GM10266 (cell line): ENCODE measurements around the gene NCBP1.
"Not testable (repeated sequence)": the region's sequence is repeated elsewhere in the genome, so short reads cannot be mapped to it uniquely, and the experiment has no call there.

Source experiments
- DNase-seq: peaks from one replicate; pipeline ENCODE4 v3.0.0; 2012; ENCODE audit errors: extremely low spot score
- TF ChIP-seq, protein P1 (sequence below): IDR thresholded peaks from 2 replicates; pipeline ENCODE4 v1.5.1; 2012; ENCODE audit warnings: mild to moderate bottlenecking, low read depth; ENCODE audit not compliant: control insufficient read depth, insufficient read depth; ENCODE audit errors: missing control alignments

The NCBP1 gene

DNA sequence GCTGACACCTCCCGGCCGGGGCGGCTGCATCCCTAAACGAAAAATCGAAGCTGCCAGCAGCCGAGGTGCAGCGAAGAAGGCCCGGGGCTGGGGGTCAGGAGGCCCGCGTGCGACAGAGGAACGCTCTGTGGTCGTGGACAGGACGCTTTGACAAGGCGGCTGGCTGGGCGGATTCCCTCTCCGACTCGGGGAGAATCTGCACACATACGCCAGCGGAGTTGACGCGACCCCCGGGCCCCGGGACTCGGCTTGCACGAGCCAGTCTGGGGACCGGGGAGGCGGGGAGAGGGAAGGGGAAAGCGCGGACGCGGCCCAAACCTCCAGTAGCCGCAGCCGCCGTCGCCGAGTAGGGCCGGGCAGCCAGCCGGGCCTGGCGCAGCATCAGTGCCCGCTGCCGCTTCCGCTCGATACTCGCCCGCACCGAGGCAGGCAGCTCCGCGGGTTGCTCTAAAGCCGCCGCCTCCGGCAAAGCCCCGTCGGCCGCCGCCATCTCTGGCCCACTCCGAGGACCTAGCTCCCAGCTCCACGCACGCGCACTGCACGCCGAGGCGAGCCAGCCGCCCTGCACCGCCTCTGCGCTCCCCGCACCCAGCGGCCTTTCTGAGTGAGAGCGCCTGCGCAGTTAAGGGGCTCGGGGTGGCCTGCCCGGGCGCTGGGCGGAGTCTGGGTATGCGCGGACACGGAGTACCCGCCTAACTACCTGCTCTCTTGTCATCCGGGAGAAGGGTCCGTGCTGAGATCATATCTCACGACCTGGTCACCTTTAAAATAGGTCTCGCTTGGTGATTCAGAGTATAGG, 63.4 kb downstream of the NCBP1 start, which contains the start of gene XPA:
XPA (minus strand) TSS at position 538 of the 799 bp plus-strand sequence; CDS start at position 490, 48 bp downstream.
- peak; percentile 96 for DNase-seq
- TF ChIP-seq, protein P1, sequence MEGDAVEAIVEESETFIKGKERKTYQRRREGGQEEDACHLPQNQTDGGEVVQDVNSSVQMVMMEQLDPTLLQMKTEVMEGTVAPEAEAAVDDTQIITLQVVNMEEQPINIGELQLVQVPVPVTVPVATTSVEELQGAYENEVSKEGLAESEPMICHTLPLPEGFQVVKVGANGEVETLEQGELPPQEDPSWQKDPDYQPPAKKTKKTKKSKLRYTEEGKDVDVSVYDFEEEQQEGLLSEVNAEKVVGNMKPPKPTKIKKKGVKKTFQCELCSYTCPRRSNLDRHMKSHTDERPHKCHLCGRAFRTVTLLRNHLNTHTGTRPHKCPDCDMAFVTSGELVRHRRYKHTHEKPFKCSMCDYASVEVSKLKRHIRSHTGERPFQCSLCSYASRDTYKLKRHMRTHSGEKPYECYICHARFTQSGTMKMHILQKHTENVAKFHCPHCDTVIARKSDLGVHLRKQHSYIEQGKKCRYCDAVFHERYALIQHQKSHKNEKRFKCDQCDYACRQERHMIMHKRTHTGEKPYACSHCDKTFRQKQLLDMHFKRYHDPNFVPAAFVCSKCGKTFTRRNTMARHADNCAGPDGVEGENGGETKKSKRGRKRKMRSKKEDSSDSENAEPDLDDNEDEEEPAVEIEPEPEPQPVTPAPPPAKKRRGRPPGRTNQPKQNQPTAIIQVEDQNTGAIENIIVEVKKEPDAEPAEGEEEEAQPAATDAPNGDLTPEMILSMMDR, result peak; percentile 2

DNA sequence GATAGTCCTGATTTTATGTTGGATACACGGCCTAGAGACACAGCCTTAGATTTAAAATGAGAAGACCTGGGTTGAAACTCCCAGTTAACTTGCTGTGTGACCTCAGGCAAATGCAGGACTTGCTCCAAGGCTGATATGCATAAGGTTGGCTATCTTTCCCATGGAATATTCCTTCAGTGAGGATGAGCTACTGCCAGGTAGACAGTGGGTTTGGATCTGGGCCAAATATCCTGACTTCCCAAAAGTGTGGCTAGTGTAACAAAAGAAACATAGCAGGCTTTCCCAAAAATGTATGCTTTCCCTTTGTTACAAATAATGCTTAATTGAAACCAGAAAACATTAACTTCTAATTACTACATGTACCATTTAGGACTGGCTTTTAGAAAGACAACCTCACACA, 64.2 kb downstream of the NCBP1 start:
- TF ChIP-seq, protein P1, result no peak
- DNase-seq, result no peak

DNA sequence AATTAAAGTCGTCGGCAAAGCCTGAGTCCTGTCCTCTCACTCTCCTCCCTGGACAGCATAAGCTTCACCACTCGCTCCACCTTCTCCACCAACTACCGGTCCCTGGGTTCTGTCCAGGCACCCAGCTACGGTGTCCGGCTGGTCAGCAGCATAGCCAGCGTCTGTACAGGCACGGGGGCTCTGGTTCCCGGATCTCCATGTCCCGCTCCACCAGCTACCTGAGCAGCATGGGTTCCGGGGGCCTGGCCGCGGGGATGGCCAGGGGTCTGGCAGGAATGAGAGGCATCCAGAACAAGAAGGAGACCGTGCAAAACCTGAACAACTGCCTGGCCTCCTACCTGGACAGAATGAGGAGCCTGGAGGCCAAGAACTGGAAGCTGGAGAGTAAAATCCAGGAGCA, 65.2 kb downstream of the NCBP1 start:
- no peak for DNase-seq
- TF ChIP-seq, protein P1, result no peak

DNA sequence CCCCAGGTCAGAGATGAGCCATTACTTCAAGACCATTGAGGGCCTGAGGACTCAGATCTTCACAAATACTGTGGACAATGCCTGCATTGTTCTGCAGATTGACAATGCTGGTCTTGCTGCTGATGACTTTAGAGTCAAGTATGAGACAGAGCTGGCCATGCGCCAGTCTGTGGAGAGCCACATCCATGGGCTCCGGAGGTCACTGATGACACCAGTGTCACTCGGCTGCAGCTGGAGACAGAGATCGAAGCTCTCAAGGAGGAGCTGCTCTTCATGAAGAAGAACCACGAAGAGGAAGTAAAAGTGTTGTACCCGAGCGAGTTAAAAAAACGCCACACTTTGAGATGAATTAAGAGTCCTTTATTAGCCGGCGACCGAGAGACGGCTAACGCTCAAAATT, 65.7 kb downstream of the NCBP1 start:
- DNase-seq, result not testable (repeated sequence)

DNA sequence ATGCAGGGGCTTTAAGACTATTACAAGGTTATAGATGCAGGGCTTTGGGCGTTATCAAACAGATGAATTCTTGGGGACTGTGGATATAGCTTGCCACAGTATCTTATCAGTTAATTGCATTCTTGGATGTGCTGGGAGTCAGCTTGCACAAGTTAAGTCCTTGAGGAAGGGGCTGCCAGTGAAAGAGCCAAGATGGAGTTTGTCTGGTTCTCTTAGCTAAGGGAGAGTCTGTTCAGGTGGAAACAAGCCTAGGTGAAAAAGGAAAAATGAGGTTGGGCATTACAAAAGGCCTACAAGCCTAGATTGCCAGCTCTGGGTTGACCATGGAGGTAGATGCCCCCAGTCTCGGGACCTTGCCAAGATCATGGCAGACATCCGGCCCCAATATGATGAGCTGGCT, 66.2 kb downstream of the NCBP1 start:
- not testable (repeated sequence) for DNase-seq

DNA sequence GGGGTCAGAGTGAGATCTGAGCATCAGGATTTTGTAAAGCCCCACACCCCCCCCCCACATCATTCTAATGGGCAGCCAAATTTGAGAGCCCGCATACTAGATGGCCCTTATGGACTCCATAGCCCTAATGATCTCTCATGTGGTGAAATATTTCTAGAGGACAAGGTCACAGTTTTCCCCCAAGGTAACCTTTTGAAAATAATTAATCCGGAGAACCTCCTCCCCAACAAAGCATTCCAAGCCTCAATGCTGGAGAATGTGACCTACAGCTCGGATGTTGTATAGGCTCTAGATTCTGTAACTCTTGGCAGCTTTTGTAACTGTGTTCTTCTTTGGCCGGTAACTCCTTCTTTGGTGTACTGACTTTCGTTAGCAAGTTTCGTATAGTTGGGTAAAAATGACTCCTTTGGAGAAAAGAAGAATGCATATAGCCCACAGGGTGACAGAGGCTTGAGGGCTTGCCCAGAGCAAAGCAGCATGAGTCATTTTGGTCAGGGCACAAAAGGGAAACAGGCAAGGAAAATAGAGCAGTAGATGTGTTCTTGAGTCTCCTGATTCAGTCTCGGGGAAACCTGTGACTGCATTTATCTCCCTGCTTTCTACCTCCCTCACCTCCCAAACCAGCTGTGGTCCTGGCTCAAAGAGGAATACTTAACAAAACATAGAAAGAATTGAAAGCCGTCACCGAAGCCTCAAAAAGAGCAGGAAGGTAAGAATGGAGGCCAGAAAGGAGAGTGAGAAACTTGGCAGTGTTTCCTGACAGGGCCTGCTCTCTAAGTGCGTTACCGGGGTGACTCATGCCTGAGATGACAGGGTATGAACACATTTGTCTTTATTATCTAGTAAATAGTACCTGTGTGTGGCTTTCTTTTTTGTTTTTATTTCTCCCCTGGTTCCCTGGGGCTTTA, 70.1 kb downstream of the NCBP1 start:
- no peak for DNase-seq
- TF ChIP-seq, protein P1, result no peak

DNA sequence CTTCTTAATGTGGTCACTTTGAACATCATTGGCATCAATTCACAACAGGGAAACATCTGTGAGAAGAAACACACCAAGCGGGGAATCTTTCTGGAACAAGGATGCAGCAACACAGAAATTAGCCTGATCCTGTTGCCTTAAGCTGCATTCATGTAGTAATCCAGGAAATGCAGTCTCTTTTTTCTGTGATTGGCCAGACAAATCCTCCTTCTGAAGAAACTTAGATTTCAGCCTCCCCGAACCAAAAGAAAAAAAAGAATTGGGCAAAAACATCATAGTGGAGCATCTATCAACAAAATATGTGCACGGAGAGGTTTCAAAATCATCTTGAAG, 70.7 kb downstream of the NCBP1 start:
- TF ChIP-seq, protein P1, result no peak
- no peak for DNase-seq

DNA sequence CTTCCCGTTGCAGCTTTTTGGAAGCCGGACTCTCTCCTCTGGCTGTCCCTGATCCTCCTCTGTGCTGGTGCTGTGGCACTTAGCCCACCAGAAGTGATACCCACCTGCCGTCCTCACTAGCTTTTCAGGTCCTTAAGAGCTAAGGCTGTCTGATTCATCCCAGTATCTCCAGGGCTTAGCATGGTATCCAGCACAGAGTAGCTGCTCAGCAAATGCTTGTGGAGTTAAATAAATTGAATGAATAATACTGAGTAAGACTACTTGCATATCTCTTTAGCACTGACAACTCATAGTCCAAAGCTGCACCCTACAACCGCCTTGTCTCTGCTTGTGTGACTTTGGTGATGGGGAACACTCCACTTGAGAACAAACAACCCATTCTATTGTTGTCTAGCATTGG, 71.2 kb downstream of the NCBP1 start:
- TF ChIP-seq, protein P1, result no peak
- no peak for DNase-seq
